DMS 273 (cell line): Measurements from ENCODE around the gene HPF1.
"Not testable (repeated sequence)": the region's sequence is repeated elsewhere in the genome, so short reads cannot be mapped to it uniquely, and the experiment has no call there.

Source experiments
- DNase-seq: peaks from one replicate; lab custom pipeline; 2025; ENCODE audit not compliant: unreplicated experiment; lab: John Stamatoyannopoulos, UW

The HPF1 gene

GRCh38 chr4:169757575-169758184, at the start of gene HPF1:
Gene HPF1 (minus strand): TSS chr4:169757944. CDS start chr4:169757877, 67 bp downstream.
- peak; percentile 96 for DNase-seq

- not testable (repeated sequence) for DNase-seq
Measured at GRCh38 chr4:169806770-169807169, 49.0 kb upstream of the HPF1 start.

GRCh38 chr4:169803413-169803812, 45.7 kb upstream of the HPF1 start:
- DNase-seq: no peak

- no peak for DNase-seq
Measured at GRCh38 chr4:169802873-169803272, 45.1 kb upstream of the HPF1 start.

- no peak for DNase-seq
Measured at GRCh38 chr4:169800541-169800940, 42.8 kb upstream of the HPF1 start.

GRCh38 chr4:169799260-169799659, 41.5 kb upstream of the HPF1 start:
- DNase-seq: no peak

- no peak for DNase-seq
Measured at GRCh38 chr4:169795585-169795984, 37.8 kb upstream of the HPF1 start.

- DNase-seq: peak; percentile 68
Measured at GRCh38 chr4:169791527-169792156, 33.9 kb upstream of the HPF1 start.

- no peak for DNase-seq
Measured at GRCh38 chr4:169791062-169791461, 33.3 kb upstream of the HPF1 start.

- peak; percentile 38 for DNase-seq
Measured at GRCh38 chr4:169774466-169775445, 17.0 kb upstream of the HPF1 start.

GRCh38 chr4:169773889-169774288, 16.1 kb upstream of the HPF1 start:
- no peak for DNase-seq

GRCh38 chr4:169771556-169772080, 13.9 kb upstream of the HPF1 start:
- not testable (repeated sequence) for DNase-seq

- no peak for DNase-seq
Measured at GRCh38 chr4:169770416-169770815, 12.7 kb upstream of the HPF1 start.

GRCh38 chr4:169768385-169768784, 10.6 kb upstream of the HPF1 start:
- no peak for DNase-seq

GRCh38 chr4:169766741-169767140, 9.0 kb upstream of the HPF1 start:
- no peak for DNase-seq

GRCh38 chr4:169765835-169766234, 8.1 kb upstream of the HPF1 start:
- no peak for DNase-seq

- DNase-seq: no peak
Measured at GRCh38 chr4:169761846-169762245, 4.1 kb upstream of the HPF1 start.

GRCh38 chr4:169758401-169758962, 738 bp upstream of the HPF1 start:
- DNase-seq: no peak

- no peak for DNase-seq
Measured at GRCh38 chr4:169756971-169757574, 671 bp downstream of the HPF1 start.

- no peak for DNase-seq
Measured at GRCh38 chr4:169745291-169745690, 12.5 kb downstream of the HPF1 start.

- no peak for DNase-seq
Measured at GRCh38 chr4:169744601-169745000, 13.1 kb downstream of the HPF1 start.
